HG02642 (cell line): ENCODE data around the gene UBQLN4.
"Not testable (repeated sequence)": the region's sequence is repeated elsewhere in the genome, so short reads cannot be mapped to it uniquely, and the experiment has no call there.

Experiments used
- ATAC-seq: cut with Tn5 transposase; IDR thresholded peaks from one replicate; pipeline ENCODE4 v1.9.1; 2021; ENCODE audit warnings: mild to moderate bottlenecking; ENCODE audit not compliant: unreplicated experiment, poor library complexity

Gene UBQLN4

DNA sequence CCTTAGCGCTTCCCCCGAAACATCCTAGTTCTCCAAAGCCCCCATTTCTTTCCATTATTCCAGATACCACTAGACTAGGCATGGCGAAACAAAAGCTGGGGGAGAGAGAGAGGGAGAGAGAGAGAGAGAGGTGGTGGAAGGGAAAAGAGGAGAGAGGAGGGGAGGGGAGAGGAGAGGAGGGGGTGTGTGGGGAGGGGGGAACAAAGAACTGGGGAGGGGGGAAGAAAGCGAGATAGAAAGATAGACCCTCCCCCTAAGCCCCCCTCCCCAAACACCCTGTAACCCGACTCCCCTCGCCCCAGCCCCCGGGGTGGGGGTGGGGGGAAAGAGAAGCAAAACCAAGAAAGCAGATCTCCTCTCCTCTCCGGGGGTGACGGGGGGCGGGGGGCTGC, 28.3 kb upstream of the UBQLN4 start:
- no peak for ATAC-seq

DNA sequence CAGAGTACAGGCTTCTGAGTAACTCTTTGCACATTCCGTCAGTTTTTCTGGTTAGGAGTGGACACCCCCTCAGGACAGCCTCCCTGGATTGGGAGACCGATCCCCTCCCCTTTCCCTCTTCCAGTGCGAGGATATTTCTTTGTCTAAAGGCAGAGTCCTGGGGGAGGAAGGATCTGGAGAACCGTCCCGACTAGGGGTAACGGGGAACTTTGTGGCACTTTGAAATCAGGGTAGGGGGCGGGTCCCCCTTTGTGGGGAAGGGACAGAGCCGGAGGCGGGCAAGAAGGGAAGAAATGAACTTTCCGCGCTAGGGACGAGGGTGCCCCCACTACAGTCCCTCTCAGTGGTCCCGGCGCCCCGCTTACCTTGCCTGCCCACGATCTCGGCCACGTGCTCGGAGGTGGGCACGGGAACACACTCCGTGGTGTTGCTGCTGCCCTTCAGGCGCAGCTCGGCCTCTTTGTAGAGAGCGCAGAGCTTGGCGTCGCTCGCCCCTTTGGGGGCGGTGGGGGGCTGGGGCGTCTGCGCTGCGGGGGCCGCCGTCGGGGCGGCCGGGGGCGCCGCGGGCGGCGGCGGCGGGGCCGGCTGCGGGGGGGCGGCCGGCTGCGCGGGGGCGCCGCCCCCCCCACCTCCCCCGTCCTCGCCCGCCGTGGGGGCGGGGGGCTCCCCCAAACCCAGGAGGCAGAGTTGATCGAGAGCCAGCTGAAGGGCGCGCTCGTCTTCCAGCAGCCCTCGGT, 27.8 kb upstream of the UBQLN4 start:
- no peak for ATAC-seq

DNA sequence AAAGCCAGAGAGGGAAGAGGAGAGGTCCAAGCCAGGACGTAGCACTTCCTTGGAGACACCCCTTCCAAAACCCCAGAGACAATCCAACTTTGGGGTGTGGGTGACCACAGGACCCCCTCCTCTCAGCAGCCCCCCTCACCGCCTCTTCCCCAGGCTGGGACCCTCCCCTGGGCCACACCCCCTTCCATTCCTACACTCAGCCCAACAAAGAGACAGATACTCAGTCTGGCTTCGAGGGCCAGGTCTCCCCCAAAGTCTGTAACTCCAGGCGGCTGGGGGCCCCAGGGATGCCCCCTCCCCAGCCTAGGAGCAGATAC, 27.2 kb upstream of the UBQLN4 start:
- no peak for ATAC-seq

DNA sequence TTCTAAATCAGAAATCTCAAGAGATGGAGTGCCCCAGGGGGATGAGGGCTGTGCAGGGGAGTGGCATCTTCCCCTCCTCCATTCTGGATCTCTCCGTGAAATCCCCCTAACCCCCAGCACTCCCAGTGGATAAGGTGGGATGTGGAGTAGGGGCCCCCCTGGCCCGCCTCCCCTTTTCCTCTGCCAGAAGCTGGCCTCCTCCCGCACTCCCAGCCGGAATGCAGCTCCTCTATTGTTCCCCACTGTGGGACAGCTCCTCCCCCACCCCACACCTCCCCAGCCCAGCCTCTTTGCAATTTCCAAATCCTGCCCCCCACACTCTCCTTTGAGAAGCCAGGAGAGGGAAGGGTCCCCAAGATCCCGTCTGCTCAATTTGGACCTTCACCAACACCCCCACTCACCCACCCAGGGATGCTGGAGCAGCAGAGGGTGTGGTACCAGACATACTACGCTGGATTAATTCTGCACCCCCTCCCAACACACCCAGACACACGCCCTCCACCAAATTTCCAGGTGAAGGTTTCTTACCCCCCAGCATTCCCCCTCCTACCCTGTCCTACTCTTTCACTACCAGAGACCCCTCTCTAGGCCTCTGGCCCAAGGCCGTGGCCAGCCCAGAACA, 26.8 kb upstream of the UBQLN4 start:
- ATAC-seq = no peak

DNA sequence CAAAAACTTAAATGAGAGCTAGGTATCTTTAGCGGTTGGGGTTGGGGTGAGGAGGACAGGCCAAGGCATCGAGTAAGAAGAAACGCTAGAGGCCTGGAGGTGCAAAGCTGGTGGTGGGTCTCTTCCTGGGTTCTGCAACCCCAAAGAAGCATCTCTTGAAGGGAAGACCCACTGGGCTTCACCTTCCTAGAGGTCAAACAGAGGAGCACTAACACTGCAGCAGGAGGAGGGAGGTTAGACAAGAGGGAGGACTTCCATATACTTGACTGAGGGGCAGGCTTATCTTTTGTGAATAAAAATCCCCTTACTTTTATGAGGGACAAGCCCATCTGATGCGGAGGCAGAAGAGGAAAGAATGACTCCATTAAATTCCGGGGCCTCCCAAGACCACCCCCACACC, 26.2 kb upstream of the UBQLN4 start:
- ATAC-seq = no peak

DNA sequence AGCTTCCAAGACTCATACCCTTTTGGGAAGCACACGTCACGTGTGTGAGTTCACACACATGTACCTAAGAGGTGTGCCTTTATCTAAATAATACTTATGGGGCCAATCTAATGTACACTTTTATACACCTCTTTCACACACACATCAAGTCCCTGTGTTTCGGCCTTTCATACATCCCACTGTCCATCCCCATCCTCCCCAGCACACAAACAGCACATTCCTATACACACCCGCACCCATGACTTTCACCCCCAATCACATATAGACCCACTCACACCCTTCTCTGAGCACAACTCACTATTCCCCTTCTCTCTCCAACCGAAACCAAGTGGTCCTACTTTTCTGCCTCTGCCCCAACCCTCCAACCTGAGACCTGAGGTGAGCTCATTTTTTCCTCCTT, 25.1 kb upstream of the UBQLN4 start:
- no peak for ATAC-seq

DNA sequence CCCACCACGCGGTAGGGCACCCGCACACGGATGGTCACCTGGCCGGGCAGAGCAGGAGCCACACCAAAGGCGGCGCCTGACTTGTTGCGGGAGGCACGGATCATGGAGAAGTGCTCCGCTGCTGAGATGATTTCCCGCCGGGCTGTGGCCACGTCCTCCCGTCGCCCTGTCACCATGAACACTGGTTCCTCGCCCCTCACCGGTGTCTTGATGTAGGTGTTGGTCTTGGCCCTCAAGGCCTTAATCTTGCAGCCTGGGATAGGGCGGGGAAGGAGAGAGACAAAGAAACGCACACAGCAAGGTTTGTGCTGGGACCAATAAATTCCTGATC, 23.8 kb upstream of the UBQLN4 start:
- ATAC-seq = no peak

DNA sequence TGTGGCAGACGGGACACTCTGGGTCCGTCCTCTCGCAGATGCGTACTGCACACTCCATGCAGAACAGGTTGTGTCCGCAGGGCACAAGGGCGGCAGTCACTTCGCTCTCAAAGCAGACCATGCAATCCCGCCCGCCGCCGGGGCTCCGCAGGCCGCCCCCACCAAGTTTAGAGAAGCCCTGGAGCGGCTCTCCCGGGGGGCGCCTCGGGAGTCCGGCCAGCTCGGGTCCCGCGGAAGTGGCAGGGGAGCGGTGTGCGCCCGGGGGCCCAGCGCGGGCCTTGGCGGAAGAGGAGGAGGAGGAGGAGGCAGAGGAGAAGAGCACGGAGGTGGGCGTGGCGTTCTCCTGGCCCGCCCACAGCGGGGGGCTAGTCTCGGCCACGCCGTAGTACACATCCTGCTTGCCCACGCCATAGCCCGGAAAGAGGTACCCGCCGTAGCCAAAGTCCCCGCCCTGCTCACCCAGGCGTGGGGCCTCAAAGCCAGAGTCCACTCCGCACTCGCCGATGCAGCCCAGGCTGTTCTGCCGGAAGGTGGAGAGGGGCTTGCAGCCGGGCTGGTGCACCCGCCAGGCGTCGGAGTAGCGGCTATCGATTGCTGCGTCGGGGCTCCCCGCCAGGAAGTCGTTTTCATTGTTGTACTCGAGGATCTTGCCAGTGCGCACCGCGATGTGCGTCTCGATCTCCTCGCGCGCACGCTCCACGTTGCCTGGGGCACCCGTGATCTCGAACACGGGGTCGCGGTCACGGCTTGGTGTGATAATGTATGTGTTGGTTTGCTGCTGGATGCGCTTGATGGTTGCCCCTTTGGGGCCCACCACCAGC, 23.2 kb upstream of the UBQLN4 start:
- peak; percentile 70 for ATAC-seq

DNA sequence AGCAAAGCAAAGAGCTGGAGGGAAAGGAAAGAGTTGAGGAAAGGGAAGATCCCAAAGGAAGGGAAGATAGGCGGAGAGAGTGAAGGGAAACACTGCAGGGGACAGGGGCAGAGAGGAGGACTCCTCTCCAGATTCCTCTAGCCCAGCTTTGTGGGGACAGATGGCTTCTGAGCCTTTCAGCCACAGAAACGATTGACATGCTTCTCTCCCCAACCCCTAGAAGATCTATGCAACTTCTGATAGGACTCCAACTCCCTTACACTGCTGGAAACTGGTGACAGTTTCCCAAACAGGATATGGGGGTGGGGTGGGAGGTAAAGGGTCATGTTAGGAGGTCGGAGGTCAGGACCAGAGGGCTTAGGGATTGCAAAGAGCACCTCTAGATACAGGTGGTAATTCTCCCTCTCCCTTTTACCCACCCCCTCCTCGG, 22.2 kb upstream of the UBQLN4 start:
- ATAC-seq = no peak

DNA sequence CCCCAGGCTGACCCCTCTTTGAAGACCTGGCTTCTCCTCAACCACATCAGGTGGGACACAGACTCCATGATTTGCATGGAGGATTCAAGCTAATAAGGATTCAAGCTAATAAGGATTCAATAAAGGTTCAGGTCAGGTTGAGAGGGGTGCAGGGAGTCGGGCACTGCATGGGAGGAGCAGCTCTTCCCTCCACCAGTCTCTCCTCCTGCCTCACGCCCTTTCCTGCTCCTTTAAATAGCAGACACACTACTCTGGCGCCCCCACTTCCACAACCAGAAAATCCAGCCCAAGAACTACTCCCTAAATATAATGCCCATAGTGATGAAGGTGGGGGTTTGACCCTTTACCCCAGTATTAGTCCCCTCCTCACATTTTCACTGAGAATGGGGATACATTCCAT, 21.6 kb upstream of the UBQLN4 start:
- no peak for ATAC-seq

DNA sequence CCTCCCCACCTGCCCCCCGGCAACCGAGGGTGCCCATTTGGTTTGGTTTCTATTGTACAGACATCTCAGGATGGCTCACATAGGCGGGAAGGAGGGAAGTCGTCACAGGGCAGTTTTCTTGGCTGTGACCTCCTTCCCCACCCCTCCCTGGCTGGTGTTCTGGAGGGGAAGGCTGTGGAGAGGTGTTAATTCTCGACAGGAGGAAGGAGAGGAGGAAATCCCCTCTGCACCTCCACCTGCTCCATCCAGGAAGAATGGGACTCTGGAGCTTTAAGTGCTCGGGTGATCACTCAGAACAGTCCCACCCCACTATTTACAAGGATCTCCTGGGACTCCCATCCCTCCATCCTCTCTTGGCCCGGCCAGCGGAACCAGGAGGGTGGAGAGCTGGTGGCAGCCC, 21.1 kb upstream of the UBQLN4 start:
- ATAC-seq = no peak

DNA sequence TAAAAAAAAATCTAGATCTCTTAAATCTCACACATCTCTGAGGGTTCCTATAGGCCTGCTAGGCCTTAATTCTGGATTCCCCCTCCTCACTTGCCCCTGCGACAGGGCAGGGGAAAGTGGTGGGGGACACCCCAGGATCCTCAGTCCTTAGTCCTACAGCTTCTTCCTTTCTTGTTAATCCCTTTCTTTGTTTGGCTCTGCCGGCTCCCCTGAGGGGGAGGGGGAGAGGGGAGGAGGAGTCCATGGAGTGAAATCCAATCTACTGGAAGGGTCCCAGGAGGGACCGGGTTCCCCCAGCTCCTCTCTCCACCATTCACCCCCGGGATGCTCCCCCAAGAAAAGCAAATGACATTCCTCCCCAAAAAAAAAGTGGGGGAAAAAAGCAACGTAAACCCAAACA, 20.1 kb upstream of the UBQLN4 start:
- no peak for ATAC-seq

DNA sequence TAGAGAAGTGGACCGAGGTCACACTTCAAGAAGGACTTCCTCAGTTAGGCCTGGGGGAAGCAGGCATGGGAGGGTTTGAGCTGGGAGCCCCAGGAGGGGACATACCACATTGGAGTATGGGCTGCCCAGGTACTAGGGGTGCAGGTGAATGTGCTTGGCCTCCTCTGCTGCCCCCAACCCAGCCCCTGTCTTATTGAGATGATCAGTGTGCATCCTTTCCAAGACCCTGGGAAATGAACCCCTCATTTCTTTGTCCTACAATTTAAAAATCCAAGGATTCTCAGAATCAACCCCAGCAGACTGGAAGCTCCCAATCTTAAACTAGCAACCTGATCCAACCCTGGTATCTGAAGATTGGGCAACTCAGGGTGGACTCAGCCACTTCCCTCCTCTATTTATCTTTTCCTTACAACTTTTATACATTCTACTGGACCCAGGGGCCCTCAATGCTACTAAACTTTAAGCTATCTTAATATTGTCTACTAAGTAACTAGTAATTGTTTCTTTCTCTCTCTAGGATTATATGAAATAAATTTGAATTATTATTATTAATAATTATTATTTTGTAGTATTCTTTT, 19.6 kb upstream of the UBQLN4 start:
- ATAC-seq = no peak

DNA sequence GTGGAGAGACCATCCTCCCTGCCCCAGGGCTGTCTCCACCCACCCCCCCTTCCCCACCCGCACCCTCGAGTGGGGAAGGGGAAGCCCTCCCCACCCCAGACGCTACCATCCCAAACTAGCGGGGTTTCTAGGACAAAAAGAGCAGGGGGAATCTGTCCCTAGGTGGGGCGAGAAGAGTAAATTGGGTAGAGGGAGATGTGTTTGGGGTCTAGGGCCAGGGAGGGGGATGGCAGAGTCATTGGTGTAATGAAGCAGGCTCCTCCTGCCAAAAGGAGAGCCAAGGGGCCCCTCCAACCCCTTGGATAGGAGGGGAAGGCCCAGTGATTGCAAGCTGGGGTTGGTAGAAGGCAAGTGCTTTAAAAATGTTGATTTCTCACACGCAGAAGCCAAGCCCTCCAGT, 18.7 kb upstream of the UBQLN4 start:
- ATAC-seq = no peak

DNA sequence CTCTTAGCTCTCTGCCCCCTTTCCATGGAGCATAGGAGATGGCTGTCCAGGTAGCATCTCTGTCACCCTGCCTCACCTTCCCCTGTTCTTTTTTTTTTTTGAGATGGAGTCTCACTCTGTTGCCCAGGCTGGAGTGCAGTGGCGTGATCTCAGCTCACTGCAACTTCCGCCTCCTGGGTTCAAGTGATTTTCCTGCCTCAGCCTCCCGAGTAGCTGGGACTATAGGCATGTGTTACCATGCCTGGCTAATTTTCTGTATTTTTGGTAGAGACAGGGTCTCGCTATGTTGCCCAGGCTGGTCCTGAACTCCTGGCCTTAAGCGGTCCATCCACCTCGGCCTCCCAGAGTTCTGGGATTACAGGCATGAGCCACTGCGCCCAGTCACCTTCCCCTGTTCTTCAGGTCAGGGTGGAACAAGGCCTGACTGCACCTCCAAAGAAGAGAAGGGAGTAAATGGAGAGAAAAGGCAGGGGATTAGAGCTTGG, 17.8 kb upstream of the UBQLN4 start:
- not testable (repeated sequence) for ATAC-seq

DNA sequence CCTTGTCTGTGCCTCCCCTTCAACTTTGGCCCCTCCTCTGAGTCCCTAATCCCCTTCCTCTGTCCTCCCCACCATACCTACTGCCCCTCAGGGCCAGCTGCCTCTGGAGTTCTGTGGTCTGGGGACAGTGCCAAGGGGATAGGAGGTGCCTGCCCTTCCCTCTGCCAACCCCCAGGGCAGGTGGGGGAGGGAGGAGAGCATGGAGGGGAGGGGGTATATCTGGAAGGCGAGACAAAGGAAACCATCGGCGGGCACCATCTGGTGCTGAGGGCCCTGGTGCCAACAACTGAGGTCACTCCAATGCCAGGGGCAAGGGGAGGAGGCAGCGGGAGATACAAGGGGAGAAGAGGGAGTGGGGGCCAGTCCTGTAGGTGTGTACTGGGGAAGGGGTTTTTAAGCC, 16.9 kb upstream of the UBQLN4 start:
- no peak for ATAC-seq

DNA sequence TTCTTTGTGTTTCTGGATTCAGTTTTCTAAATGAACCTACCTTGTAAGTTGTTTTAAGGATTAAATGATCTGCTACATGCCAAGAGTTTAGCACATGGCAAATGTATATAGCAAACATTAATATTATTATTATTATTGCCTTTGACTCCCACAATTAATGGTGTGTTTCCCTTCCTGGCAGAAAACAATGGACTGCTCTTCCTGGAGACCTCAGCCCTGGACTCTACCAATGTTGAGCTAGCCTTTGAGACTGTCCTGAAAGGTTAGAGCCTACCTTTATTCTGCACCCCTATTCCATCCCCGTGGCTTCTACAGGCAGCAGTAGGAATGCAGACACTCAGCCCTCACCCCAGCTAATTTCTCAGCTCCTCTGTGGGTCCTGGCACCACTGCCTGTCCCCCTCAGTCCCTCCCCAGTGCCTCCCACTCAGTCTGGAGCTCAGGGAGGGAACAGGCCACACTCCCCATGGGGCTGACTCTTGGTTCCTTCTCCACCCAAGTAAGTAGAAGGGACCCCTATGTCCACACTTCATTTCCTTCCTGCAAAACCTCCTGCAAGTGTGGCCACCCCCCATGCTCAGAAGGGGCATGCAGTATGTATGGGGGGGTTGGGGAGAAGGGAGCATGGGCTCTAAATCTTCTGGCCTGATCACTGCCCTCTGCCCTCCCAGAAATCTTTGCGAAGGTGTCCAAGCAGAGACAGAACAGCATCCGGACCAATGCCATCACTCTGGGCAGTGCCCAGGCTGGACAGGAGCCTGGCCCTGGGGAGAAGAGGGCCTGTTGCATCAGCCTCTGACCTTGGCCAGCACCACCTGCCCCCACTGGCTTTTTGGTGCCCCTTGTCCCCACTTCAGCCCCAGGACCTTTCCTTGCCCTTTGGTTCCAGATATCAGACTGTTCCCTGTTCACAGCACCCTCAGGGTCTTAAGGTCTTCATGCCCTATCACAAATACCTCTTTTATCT, 16.2 kb upstream of the UBQLN4 start:
- ATAC-seq = no peak

DNA sequence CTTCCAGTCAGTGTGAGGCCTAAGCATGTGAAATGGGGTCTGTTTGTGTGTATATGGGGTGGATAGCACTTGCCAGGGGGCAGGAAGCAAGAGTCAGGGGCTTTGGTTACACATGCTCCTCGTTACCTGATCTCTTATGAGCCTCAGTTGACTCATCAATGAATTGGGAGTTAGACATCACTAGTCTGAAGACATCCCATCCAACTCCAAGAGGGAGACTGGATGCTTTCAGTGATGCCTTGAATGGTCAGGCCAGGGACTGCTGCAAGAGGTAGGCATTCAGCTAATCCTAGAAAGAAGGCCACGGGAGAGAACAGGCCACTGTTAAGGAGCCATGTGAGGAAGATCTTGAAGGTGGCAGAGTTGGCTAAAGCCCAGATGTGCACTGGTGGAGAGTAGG, 13.7 kb upstream of the UBQLN4 start:
- no peak for ATAC-seq

DNA sequence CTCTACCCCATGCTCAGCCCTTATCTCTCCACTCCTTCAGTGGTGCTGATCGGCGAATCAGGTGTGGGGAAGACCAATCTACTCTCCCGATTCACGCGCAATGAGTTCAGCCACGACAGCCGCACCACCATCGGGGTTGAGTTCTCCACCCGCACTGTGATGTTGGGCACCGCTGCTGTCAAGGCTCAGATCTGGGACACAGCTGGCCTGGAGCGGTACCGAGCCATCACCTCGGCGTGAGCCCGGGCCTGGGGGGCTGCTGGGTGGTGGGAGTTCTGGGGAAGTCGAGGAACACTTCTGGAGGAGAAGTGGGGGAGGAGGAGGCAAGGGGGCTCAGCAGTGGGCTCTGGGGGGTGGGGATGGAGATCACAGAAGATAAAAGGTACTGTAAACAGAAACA, 12.3 kb upstream of the UBQLN4 start:
- no peak for ATAC-seq

DNA sequence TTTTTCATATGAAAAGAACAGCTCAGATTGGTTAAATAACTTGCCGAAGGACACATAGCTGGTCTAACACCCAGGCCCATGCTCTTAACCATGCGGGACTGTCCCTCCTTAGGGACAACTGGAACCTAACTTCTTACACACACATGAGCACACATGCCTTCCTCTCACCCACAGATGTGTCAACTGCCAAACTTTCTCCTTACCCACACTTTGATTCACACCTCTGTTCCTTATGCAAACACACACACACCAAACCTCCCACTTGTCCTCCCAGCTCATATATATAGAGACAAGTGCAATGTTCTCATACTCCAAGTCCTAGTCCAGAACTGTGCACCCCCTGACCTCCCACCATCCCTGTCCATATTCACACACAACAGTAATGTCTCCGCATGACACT, 11.6 kb upstream of the UBQLN4 start:
- no peak for ATAC-seq
